Measurements from ENCODE around the gene DMRT1.
A peak's percentile ranks its signal among the peaks of the same experiment; 100 is the strongest.
"Not testable (repeated sequence)": the region's sequence is repeated elsewhere in the genome, so short reads cannot be mapped to it uniquely, and the experiment has no call there.

DMRT1 gene

GRCh38 chr9:860706-861105 is 19.2 kb downstream of the DMRT1 start:
- no peak for DNase-seq (ENCODE audit: low spot score)

- DNase-seq (ENCODE audit: low spot score) = not testable (repeated sequence)
Measured at GRCh38 chr9:861525-861924, 20.0 kb downstream of the DMRT1 start.

GRCh38 chr9:875119-875962 is 33.8 kb downstream of the DMRT1 start:
- no peak for DNase-seq (ENCODE audit: low spot score)

GRCh38 chr9:876425-876824 is 34.9 kb downstream of the DMRT1 start:
- DNase-seq (ENCODE audit: low spot score) = no peak

- DNase-seq (ENCODE audit: low spot score) = no peak
Measured at GRCh38 chr9:878239-878638, 36.7 kb downstream of the DMRT1 start.

- DNase-seq (ENCODE audit: low spot score) = no peak
Measured at GRCh38 chr9:880725-881124, 39.2 kb downstream of the DMRT1 start.

- no peak for DNase-seq (ENCODE audit: low spot score)
Measured at GRCh38 chr9:882416-882924, 41.0 kb downstream of the DMRT1 start.

- no peak for DNase-seq (ENCODE audit: low spot score)
Measured at GRCh38 chr9:883011-883410, 41.5 kb downstream of the DMRT1 start.

GRCh38 chr9:886886-887285 is 45.4 kb downstream of the DMRT1 start:
- DNase-seq (ENCODE audit: low spot score) = no peak

- DNase-seq (ENCODE audit: low spot score) = no peak
Measured at GRCh38 chr9:892123-892522, 50.6 kb downstream of the DMRT1 start.

- DNase-seq (ENCODE audit: low spot score) = no peak
Measured at GRCh38 chr9:893115-893514, 51.6 kb downstream of the DMRT1 start.

- DNase-seq (ENCODE audit: low spot score) = peak; percentile 60
Measured at GRCh38 chr9:893843-894420, 52.4 kb downstream of the DMRT1 start.

GRCh38 chr9:899440-900184 is 58.1 kb downstream of the DMRT1 start:
- no peak for DNase-seq (ENCODE audit: low spot score)

- no peak for DNase-seq (ENCODE audit: low spot score)
Measured at GRCh38 chr9:903886-904285, 62.4 kb downstream of the DMRT1 start.

- DNase-seq (ENCODE audit: low spot score) = no peak
Measured at GRCh38 chr9:905906-906305, 64.4 kb downstream of the DMRT1 start.

- no peak for DNase-seq (ENCODE audit: low spot score)
Measured at GRCh38 chr9:908536-909205, 67.2 kb downstream of the DMRT1 start.

GRCh38 chr9:911005-911404 is 69.5 kb downstream of the DMRT1 start:
- DNase-seq (ENCODE audit: low spot score) = no peak

GRCh38 chr9:912776-913175 is 71.3 kb downstream of the DMRT1 start:
- DNase-seq (ENCODE audit: low spot score) = no peak

GRCh38 chr9:913526-913925 is 72.0 kb downstream of the DMRT1 start:
- DNase-seq (ENCODE audit: low spot score) = not testable (repeated sequence)

- no peak for DNase-seq (ENCODE audit: low spot score)
Measured at GRCh38 chr9:917730-918129, 76.2 kb downstream of the DMRT1 start.

GRCh38 chr9:920927-921326 is 79.4 kb downstream of the DMRT1 start:
- DNase-seq (ENCODE audit: low spot score) = no peak

GRCh38 chr9:922171-922570 is 80.7 kb downstream of the DMRT1 start:
- no peak for DNase-seq (ENCODE audit: low spot score)

Data from HuH-7.5 (cell line).